Activated CD4-positive, CD25-positive, alpha-beta regulatory T cell treated with anti-CD3 and anti-CD28 coated beads, Interleukin-2, amount 50 U/mL, for 24 hours (primary cell): ENCODE data around the gene SYMPK.

Experiments
- ATAC-seq, 2 donors: fragments of 150-1000 bp; cut with Tn5 transposase; one replicate each; pipeline ENCODE4 v1.10.0; 2021; ENCODE audit warnings: mild to moderate bottlenecking in 1 of 2, moderate library complexity in 1 of 2

The SYMPK gene

GRCh38 chr19:45824531-45825262 is 38.2 kb downstream of the SYMPK start:
- no peak for ATAC-seq

GRCh38 chr19:45824041-45824471 is 38.9 kb downstream of the SYMPK start:
- no peak for ATAC-seq

DNA sequence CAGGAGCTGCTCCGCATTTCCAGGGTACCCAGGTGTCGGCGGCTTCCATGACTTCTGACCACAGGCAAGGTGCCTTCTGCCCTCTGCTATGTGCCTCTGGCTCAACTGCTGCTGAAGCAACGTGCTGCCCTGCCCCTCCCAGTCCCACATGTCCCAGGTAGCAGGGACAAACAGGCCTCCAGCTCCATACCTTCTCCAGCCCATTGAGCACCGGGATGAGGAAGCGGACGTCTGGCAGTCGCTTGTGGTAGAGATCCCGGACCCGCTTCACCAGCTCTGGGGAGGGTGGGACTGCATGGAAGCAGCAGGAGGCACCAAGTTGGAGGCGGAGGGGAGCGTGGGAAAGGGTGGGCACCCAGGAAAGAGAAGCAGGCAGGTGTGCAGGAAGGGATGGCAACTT is 39.8 kb downstream of the SYMPK start:
- ATAC-seq = no peak

DNA sequence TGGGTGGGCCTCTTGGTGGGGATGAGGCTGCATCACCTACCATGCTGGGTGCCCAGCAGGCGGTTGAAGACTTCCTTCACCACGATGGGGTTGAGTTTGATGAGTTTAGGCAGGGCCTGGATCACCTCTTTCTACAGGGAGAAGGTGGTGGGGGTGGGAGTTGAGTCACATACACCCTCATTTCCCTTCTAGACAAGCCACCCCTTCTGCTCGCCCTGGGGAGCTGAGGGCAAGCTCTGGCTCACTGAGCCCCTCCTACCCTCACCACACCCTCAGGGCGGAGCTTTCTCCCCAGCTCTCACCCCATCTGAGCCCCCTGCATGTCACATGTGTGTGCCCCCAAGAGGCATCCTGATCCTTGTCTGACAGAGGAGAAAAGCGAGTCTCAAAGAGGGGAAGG is 40.2 kb downstream of the SYMPK start:
- no peak for ATAC-seq

- no peak for ATAC-seq
Observed at GRCh38 chr19:45821570-45821969, 41.4 kb downstream of the SYMPK start.

DNA sequence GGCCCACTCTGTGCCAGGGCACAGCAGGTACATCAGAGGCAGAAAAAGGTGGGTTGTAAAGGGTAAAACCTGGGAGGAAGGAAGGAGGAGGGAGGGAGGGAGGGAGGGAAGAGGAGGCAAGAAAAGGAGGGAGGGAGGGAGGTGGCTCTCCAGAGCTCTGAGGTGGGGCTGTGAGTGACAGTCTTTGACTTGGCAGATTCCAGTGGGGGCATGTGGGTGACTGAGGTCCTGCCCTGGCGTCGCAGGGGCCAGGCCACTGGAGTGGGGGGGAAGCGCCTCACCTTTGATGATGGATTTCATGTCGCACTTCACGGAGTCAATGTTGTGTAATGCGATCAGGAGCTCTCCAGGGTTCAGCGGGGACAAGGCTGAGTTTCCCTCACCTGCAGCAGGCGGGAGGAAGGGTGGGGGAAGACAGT is 41.8 kb downstream of the SYMPK start:
- no peak for ATAC-seq

DNA sequence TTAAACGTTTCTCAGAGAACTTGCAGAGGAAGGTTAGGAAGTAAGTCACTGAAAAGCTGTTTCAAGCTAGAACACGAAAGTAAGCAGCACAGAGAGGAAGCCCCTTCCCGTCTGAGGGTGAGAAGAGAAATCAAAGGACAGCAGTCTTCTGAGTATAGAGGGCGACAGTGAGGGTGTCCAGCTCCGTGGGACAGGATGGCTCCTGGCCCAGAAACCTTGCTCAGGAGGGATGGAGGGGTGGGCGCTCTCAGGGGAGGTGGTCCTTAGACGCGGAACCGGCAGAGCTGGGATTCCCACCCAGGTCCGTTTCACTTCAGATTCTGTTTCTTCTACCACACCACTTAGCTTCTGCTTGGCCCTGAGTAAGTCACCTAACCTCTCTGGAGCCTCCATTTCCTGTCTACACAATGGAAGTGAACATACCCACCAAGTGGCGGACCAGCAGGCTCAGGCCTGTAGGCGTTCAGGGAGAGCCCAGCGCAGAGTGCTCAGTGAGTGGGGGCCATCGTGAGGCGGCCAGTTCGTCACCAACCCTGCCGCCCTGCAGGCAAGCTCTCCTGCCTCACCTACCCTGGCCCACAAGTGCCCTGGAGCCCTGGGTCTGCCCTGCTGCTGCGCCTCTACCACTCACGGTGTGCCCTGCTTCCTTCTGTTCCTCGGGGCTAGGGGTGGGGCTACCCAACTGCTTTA is 42.4 kb downstream of the SYMPK start:
- ATAC-seq = no peak

DNA sequence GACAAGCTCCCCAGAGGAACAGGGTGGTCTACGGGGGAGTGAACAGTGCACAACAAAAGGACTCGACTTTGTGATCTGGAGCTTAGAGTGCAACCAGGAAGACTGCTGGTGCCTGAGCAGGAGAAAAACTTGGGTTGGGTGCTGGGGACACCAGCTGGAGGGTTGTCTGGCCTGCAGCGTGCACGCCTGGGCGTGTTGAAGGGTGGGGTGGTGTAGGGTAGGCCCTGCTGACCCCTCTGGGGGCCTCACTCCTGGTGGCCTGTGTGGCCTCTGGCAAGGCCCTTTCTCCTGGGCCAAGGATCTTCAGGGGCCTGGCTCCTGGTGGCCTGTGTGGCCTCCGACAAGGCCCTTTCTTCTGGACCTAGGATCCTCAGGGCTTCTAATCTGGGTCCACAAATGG is 43.2 kb downstream of the SYMPK start:
- ATAC-seq = no peak

- no peak for ATAC-seq
Observed at GRCh38 chr19:45817725-45818301, 45.1 kb downstream of the SYMPK start.

GRCh38 chr19:45817010-45817724 is 45.8 kb downstream of the SYMPK start:
- ATAC-seq = peak; percentile 97 to 98

DNA sequence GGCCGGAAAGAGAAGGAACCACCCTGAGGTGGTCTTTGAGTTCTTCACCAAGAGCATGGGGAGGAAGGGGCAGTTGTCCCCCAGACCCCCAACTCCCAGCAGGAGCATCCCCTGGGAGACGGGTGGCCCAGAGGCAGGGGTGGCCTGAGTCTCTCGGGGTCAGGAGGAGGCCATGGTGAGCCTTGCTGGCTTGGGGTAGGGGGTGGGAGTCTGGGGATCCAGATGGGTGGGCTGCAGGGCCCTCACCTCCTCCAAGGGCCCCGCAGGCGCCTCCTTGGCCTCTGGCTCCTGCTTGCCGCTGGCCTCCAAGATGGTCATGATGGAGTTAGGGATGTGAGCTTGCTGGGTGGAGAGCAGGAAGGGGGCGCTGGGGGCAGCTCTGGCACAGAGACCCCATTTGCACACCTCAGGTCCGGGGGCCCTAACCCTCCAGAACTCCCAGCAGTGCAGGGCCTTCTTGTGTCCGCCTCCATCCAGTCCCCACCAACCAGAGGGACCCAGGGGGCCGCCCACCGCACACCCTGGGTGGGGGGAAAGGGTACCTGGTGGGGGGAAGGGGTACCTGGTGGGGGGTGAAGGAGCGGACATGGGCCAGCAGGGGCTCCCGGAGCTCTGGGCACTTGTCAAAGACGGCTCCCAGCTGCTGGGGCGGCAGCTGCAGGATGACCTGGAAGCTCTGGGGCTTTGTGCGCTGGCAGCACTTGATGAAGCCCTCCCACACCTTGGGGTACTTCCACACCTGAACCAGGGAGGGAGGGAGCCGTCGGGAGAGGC is 46.5 kb downstream of the SYMPK start:
- no peak for ATAC-seq

DNA sequence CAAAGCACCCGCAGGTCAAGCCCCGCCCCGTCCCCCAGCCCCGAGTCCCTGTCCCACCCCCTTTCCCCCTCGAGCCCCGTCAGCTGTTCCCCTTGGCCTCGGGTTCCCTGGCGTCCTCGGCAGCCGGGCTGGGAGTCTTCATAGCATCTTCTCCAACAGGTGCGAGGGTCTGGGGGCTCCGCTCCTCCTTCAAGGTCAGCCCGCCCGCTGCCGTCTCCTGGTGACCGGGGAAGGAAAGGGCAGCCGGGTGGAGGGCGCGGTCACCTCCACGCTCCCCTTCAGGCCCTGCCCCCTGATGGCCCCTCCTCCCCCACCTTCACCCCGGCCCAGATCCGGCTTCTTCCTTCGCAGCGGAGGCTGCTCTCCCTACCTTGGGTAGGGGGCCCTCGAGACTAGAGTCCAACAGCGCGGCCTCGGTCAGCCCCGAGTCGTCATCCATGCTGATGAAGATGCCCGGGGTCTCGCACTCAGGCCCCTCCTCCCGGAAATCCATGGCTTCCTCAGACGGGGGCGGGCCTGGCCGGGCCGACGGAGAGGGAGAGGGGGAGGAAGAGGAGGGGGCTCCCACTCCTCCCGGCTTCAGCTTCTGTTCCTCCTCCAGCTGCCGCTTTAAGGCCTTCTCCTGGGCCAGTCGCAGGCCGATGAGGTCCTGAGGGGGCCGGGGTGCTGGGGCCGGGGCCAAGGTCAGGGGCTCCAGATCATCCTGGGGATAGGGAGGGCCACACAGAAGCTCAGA is 47.3 kb downstream of the SYMPK start:
- no peak for ATAC-seq

DNA sequence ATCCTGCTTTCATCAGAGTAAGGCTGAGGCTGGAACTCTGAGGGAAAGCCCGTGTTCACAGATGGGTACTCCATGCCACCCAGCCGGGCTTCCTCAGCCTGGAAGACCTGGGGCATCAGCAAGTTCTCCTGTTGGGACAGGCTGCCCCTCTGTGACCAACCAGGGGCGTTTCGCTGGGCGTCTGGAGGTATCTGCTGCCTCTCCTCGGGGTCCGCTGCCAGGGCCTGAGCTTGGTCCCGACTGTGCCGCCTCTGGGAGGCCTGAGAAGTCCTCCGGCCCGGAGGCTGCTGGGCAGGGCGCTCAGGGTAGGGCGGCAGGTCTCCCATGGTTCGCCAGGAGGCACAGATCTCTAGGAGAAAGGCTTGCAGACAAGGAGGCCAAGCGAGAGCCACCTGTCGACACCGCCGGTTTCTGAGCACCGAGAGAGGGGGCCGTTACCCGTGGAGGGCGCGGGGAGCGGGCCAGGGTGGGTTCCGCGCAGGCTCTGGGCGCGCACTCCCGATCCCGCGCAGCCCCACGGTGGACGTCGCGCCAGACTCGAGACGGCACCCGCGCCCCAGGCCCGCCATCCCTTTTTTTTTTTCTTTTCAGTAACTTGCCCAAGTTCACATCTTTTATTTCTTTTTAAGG is 48.0 kb downstream of the SYMPK start, which contains the start of gene RSPH6A:
RSPH6A (minus strand) TSS at position 458 of the 630 bp plus-strand sequence; CDS start at position 326, 132 bp downstream.
- ATAC-seq = no peak

DNA sequence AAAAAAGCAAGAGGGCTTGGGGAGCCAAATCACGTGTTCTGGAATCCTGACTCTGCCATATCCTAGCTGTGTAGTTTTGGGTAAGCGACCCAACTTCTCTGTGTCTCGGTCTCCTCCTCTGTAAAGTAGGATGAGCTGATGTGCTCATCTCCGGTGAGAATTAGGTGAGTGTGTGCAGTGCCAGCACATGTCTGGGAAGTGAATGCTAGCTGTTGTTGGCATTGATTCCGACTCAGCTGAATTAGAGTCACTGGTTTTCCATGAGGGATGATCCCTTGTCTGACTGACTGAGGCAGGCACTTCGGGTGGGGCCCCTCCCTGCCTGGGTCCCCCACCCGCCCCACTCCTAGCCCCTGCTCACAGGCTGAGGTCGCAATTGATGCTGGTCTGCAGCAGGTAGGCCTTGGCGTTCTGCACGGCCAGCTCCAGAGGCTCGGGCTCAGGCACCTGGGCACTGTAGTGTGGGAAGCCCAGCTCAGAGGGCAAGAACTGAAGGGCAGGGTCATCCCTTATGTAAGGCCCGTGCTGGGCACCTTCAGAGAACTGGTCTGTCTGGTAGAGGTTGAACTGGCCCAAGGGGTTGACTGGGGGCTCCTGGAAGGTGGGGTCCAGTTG is 48.7 kb downstream of the SYMPK start:
- ATAC-seq = no peak

DNA sequence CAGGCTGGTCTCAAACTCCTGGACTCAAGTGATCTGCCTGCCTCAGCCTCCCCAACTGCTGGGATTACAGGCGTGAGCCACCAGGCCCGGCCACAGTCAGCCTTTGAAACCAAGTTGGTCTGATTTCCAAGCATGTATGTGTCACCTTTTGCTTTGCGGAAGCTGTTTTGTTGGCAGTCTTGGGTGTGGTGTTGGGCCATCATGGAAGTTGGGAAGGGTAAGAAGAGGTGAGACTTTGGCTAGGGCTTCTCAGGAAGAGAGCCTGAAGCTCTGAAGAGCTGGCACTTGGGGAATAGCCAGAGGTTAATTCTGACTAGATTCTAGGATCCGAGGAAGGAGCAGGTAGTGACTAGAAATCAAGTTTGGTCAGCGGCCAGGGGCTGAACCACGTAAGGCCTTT is 50.6 kb downstream of the SYMPK start:
- ATAC-seq = no peak

- peak; percentile 35 to 55 for ATAC-seq
Observed at GRCh38 chr19:45809643-45810159, 53.2 kb downstream of the SYMPK start.

GRCh38 chr19:45805719-45806118 is 57.2 kb downstream of the SYMPK start:
- ATAC-seq = no peak

- no peak for ATAC-seq
Observed at GRCh38 chr19:45804959-45805230, 58.1 kb downstream of the SYMPK start.

- ATAC-seq = no peak
Observed at GRCh38 chr19:45804140-45804958, 58.6 kb downstream of the SYMPK start.
